NCI-H526 (cell line): ENCODE data around the gene GABBR1.

ENCODE experiments used
- DNase-seq, 2 experiments: peaks; one replicate each; lab custom pipeline; 2025; lab: John Stamatoyannopoulos, UW

The GABBR1 gene

GRCh38 chr6:29620630-29621029 is 12.4 kb downstream of the GABBR1 start:
- DNase-seq, result peak in 1 of 2 experiments; percentile 2

- DNase-seq, result no peak
These were observed 13.3 kb downstream of the GABBR1 start for GRCh38 chr6:29619578-29620160.

DNA sequence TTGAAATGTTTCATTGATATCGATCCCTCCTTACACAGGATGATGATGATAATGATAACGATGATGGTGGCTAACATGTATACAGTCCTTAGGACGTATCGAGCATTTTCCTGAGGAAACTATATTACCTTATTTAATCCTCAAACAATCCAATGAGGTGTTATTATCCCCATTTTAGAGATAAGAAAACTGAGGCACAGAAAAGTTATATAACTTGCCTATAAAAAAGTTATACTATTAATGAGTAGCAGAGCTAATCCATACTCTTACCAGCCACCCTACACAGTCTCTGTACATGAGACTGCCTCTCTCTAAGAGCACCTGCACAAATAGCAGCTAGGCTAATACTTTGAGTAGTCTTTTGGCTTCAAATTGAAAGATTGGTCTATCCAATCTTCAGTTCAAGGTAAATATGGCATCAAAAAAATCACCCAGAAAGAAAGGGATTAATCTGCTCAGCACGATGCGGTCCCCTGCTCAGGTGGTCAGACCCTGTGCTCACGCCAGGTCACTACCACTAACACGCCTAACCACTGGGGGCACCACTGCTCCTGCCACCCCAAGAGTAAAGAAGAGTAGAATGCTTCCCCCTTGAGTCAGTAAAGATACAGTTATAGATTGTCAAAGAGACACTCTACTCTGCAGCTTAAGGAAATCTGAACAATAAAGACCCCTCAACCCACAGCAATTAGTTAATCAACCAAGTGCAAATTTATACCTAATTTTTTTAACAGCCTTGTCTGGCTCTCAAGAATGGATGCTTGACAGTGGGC is 15.0 kb downstream of the GABBR1 start:
- DNase-seq, result no peak

DNA sequence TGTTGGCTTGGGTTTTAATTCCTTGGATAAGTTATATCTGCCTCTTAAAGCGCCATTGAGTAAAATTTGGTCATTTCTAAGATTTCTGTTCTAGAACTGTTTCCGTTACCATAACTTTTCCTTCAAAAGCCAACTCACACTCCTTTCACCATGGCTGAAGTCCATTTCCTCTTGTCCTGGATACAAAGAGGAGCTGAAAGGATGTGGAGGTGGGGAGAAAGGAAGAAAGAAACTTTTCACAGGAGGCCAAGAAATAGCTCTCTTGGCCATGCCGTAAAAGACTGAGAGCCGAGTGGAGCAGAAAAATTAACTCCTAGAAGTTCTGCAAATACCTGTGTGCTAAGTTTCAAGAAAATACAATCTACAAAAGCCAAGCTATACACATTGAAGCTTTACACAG is 21.6 kb downstream of the GABBR1 start:
- no peak for DNase-seq

DNA sequence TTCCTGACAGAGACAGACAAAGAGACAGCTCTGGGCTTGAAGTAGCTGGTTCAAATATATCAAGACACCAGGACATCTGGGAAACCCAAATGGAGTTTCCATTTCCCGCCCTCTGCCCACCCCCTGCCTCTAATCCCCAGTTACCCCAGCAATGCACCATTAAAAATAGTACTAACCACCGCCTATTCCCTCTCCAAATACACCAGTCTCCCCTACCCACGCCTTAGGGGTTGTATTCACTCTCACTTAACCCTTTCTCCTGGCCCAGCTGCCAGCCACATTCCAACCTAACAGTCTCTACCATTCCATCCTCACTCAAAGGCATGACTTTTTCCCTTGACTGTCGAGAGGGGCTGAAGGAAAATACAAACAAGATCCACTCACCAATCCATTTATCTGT is 22.4 kb downstream of the GABBR1 start:
- DNase-seq, result no peak

- DNase-seq, result no peak
These were observed 24.9 kb downstream of the GABBR1 start for GRCh38 chr6:29608131-29608530.

DNA sequence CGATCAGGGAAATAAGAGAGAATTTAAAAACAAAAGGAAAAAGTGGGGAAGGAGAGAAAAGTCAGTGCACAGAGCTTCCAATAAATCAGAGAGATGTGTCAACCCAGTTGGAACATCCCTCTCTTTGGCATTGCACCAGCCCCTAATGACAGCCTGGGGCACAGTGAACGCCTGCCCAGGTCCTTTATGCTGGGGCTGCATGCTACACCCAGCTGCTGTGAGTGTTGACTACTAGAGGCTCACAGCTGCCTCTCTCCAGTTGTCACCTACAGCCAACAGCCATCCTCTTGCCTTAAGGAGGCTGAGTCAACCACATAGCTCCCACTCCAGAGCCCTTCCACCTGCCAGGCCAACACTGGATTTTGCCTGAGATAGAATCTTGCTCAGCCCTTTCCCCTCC is 29.1 kb downstream of the GABBR1 start:
- DNase-seq, result no peak

DNA sequence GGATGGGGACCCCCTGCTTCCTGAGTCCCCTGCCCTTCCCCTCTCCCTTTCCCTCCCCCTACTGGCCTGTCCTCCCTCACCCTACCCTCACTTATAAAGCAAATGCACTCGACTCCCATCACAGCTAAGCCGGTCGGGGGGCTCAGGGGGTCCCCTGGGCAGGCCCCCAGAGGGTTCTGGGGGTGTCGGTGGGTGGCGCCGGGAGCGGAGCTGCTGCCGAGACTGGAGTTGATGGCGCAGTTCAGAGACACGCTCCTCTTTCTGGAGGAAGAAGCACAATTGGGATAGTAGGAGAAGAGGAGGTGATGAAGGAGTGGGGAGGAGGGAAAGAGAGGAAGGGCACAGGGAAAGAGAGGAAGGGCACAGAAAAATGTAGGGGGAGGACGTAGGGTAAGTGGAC is 29.5 kb downstream of the GABBR1 start:
- DNase-seq, result no peak

DNA sequence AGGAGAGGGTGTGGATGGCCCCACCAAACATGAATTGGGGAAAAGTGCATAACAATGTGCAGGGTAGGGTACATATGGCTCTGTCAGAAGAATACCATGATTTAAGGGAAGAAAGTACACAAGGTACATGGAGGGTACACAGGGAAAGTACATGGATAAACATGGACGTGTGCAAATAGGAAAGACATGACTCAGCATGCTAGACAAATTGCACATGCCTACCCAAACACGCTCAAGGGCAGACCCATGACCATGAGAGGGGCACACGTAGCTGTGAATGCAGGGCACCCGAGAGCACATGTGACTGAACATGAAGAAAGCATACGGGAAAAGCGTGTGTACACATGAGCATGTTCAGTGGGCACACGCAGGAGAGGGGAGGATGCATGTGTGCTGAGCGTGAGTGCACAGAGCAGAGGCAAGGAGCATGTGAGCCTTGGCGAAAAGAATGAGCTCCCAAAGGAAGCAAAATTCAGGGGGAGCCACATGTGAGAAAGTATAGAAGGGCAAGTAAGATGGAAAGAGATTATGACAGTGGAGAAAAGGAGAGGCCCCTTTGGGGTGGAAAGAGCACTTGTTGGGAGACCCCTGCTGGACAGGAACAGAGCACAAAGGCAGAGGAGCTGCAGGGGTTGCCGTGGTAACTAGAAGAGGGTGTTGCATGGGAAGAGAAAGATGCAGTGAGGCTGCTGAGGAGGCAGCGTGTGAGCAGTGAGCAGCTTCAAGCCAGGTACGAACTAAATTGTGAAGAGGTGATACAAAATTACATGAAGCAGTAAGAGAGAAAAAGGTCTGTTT is 30.2 kb downstream of the GABBR1 start:
- peak; percentile 16 to 23 for DNase-seq

GRCh38 chr6:29598172-29598747 is 34.7 kb downstream of the GABBR1 start:
- no peak for DNase-seq

- DNase-seq, result no peak
These were observed 35.8 kb downstream of the GABBR1 start for GRCh38 chr6:29597184-29597583.

DNA sequence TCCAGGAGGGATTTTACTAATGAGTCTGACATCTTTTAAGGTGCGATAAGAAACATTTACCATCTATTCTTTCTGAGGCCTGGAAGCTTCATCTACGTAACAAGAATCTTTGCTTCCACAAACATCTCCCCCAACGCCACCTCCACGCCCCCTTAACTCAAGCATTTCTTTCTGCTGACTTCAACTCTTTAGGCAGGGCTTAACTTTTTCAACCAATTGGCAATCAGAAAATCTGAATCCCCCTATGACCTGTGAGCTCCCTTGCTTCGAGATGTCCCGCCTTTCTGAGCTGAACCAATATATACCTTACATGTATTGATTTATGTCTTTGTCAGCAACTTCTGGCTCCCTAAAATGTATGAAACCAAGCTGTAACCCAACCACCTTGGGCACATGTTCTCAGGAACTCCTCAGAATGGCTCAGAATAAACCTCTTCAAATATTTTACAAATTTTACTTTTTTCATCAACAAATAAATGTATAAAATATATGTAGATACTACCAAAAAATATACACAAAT is 36.5 kb downstream of the GABBR1 start:
- no peak for DNase-seq

DNA sequence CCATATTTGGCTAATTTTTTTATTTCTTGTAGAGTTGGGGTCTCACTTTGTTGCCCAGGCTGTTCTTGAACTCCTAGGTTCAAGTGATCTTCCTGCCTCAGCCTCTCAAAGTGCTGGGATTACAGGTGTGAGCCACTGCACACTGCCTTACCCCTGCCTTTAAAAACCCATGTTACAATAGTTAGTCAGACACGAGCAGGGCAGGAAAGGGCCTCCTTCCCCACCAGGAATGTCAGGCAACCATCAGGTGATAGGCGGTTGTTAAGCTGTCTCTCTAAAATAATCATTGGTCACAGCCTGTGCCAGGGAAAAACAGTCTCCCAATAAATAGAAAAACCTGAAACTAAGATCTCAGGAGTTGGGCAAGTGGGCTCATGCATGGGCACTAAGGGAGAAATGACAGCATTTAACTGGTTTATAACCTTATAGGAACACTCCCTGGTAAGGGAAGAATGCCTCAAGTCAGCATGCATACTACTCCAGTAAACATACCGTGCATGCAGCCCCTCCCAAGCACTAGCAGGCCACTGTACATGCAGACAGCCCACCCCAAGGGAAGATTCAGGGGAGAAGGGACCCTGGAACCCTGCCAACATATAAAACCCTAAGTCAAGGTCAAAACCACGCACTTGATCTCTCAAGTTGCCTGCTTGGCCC is 39.7 kb downstream of the GABBR1 start:
- DNase-seq, result no peak

GRCh38 chr6:29591677-29592076 is 41.3 kb downstream of the GABBR1 start:
- DNase-seq, result no peak

- DNase-seq, result no peak
These were observed 42.7 kb downstream of the GABBR1 start for GRCh38 chr6:29590218-29590808.

DNA sequence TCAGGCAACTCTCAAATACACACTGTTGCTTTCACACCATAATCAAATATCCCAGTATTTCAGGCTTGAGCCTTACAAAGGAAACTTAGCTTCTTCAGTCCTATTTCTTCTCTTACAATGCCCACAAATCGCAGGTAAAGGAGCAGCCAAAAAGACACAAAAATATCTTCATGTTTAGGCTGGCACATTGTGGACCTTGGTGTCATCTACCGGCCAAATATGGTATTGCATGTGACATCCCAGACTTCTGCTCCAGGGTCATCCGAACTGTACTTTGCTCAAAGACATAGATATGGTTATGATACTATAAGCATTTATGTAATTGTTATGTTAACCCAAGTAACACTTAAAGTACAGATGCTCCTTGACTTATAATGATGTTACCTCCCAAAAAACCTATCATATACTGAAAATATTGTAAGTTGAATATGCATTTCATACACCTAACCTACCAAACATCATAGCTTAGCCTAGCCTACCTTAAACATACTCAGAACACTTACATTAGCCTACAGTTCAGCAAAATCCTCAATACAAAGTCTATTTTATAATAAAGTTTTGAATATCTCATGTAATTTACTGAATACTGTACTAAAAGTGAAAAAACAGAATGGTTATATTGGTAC is 43.4 kb downstream of the GABBR1 start:
- DNase-seq, result peak in 1 of 2 experiments; percentile 51

DNA sequence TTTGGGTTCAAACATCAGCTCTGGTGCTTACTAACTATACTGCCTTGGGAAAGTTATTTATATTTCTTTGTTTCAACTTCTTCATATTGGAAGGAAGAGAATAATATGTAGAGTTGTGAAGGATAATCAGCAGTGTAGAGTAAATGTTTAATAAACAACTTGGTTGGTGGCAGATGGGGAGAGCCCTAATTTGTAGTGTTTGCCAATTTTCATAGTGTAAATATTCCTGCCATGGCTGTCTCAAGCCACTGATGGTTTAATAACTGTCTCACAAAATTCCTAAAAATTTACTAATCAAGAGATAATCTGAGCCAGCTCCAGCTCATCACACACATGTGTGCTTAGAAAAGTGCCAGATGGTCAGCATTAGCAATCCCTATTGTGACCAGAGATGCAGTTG is 48.2 kb downstream of the GABBR1 start, which contains the start of gene OR2H2:
Gene OR2H2, plus strand, starts transcription at position 301 of the 400 bp plus-strand sequence. CDS start 2,824 bp downstream, outside the sequence.
- no peak for DNase-seq

DNA sequence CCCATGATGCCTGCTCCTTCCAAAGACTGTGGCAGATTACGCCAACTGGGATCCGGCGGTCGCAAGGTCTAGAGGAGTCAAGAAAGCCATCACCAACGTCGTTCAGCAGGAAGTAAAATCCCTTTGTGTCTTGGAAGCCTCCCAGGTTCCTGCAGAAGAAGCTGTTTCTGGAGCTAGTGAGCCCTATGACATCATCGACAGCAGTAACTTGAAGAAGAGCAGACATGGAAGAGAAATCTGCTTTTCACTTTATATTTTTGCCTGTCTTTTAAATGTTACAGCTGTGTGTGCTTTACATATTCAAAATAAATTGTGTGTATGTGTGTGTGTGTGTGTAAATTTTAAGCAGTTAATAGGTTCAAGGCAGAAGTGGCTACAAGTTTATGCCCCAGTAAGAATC is 55.4 kb downstream of the GABBR1 start:
- no peak for DNase-seq

DNA sequence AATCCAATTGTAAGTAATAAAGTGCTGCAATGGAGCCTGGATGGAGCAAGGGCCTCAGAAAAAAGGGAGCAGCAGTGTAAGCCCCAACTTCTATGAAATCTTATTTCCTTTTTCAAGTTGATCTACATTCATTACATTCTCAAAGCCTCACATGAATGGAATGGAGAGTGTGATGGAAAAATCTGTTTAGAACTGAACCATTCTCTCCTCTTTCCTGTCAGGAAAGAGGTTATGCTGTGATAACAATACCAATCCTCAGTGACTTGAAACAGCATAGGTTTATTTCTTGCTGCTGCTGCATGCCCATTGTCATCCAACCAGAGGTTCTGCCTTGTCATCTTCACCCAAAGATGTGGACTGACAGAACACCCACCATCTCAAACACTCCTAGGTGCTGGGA is 56.9 kb downstream of the GABBR1 start:
- no peak for DNase-seq

GRCh38 chr6:29567991-29568390 is 65.0 kb downstream of the GABBR1 start:
- DNase-seq, result no peak

GRCh38 chr6:29567541-29567940 is 65.4 kb downstream of the GABBR1 start:
- DNase-seq, result no peak
